Fibroblast of lung (primary cell): ENCODE results near the gene THOC2. TPM values are rescaled to one million over a fixed set of nuclear protein-coding genes. Genes with fewer than 3 reads are reported as not detected.
"Not testable (repeated sequence)": the region's sequence is repeated elsewhere in the genome, so short reads cannot be mapped to it uniquely, and the experiment has no call there.

Experiments
- DNase-seq, 2 donors: peaks; one replicate each; pipeline versions ENCODE4 v3.0.0 to v3.0.0-alpha.2; 2010; ENCODE audit warnings: low read depth in 2 of 2
- H2AFZ ChIP-seq: 2 replicates; pipeline ENCODE4 v1.5.1; 2012; ENCODE audit warnings: low read length, control low read depth, inconsistent platforms
- H3K27ac ChIP-seq: 2 replicates; pipeline ENCODE4 v1.5.1; 2011; ENCODE audit warnings: low read length, control low read depth; ENCODE audit not compliant: insufficient read depth
- H3K27me3 ChIP-seq: 2 replicates; pipeline ENCODE4 v1.5.1; 2011; ENCODE audit warnings: mild to moderate bottlenecking, low read length; ENCODE audit not compliant: control insufficient read depth, insufficient read depth
- H3K36me3 ChIP-seq: 2 replicates; pipeline ENCODE4 v1.5.1; 2011; ENCODE audit warnings: low read length; ENCODE audit not compliant: control insufficient read depth, insufficient read depth
- H3K4me1 ChIP-seq: 2 replicates; pipeline ENCODE4 v1.5.1; 2011; ENCODE audit warnings: low read length; ENCODE audit not compliant: control insufficient read depth, insufficient read depth; ENCODE audit errors: extremely low read depth
- H3K4me2 ChIP-seq: 2 replicates; pipeline ENCODE4 v1.5.1; 2011; ENCODE audit warnings: low read length, control low read depth; ENCODE audit not compliant: insufficient read depth; ENCODE audit errors: extremely low read depth
- H3K4me3 ChIP-seq, 4 experiments: fragments of 200-600 bp in 1 of 4; sonication (generic) in 1 of 4; replicated peaks in 1 of 4; 2 replicates each; pipeline ENCODE4 v1.5.1; 2011 to 2016; ENCODE audit warnings: low read length in 4 of 4, low read depth in 3 of 4, mild to moderate bottlenecking in 3 of 4, control low read depth in 2 of 4, inconsistent platforms in 1 of 4, mixed read lengths in 1 of 4; ENCODE audit not compliant: insufficient read depth in 1 of 4; ENCODE audit errors: control extremely low read depth in 1 of 4
- H3K79me2 ChIP-seq: 2 replicates; pipeline ENCODE4 v1.5.1; 2012; ENCODE audit warnings: mild to moderate bottlenecking, low read length, inconsistent platforms; ENCODE audit not compliant: control insufficient read depth, insufficient read depth
- H3K9ac ChIP-seq: 2 replicates; pipeline ENCODE4 v1.5.1; 2011; ENCODE audit warnings: mild to moderate bottlenecking, low read length, control low read depth; ENCODE audit not compliant: insufficient read depth
- H3K9me3 ChIP-seq: 2 replicates; pipeline ENCODE4 v1.5.1; 2012; ENCODE audit warnings: low read depth, low read length; ENCODE audit not compliant: control insufficient read depth, insufficient read depth
- H4K20me1 ChIP-seq: 2 replicates; pipeline ENCODE4 v1.5.1; 2011; ENCODE audit warnings: low read length; ENCODE audit not compliant: control insufficient read depth, insufficient read depth; ENCODE audit errors: extremely low read depth
- EZH2 ChIP-seq: IDR thresholded peaks from 2 replicates; pipeline ENCODE4 v1.5.1; 2012; ENCODE audit warnings: low read length, control low read depth, mild to moderate bottlenecking; ENCODE audit errors: missing control alignments
- polyA plus RNA-seq, 2 donors: library from polyadenylated mRNA; depleted of rRNA in 1 of 2; stranded (reverse) in 1 of 2; unstranded in 1 of 2; fragments of >200 nt; gene quantifications; 2 replicates each; pipeline ENCODE4 v1.2.1, GENCODE V29; 2011 to 2012; ENCODE audit warnings: missing spikeins in 1 of 2
- total RNA-seq: library from RNA; depleted of rRNA; stranded (reverse); fragments of >200 nt; gene quantifications from 2 replicates; pipeline ENCODE4 v1.2.1, GENCODE V29; 2014
- TF ChIP-seq, protein P1 (sequence below), 2 donors: IDR thresholded peaks in 1 of 2; conservative IDR thresholded peaks in 1 of 2; 1 replicate in 1 of 2; 2 replicates in 1 of 2; pipeline ENCODE4 v1.5.1; 2011 to 2012; ENCODE audit warnings: low read length in 2 of 2, control low read depth in 1 of 2, inconsistent platforms in 1 of 2, low read depth in 1 of 2, mild to moderate bottlenecking in 1 of 2

Gene THOC2
- total and polyA plus RNA-seq, 2 donors (not counting 1 experiment from before 2014, with no cell fraction given), result 62.9 to 70.0 TPM

DNA sequence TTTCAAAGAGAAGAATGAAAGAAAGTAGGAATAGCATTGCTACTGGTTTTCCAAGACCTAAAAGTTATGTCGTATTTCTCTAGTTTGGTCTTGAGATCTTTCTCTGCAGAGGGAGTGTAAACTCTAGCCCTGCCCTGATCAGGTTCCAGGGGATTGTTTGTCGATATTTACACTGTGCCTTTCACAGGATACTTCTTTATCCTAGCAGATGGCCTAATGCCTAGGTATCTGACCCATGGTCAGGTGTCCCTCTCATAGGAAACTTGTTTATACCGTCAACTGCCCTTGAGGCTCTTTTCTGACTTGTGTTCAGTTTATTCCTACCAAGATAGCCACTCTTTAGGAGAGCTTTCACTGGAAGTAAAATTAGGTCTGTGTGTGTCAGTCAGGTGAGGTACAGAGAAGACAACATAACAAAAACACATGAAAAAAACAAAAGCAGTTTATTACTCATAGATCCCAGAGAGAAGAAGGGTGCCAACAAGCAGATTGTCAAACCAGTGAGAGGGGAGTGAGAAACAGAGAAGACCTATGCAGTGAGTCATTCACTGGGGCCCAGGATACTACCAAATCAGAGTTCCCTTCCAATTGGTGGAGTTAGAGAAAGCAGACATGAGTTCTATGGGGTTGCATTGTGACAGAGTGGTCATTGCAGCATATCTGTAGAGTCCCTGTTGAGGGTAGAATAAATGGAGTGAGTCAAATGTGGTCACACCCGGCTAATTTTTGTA, 40.6 kb upstream of the THOC2 start:
- no peak for DNase-seq
- Histone ChIP-seq H3K4me3 (no peak overlapping the region), H3K36me3 (no peaks in the 10 kb centered on the region), H3K4me2 (no peak overlapping the region), H3K9me3 (no peaks in the 10 kb centered on the region), H3K27me3 (no peaks in the 10 kb centered on the region), H4K20me1 (no peaks in the 10 kb centered on the region), H2AFZ (no peak overlapping the region), H3K4me1 (no peaks in the 10 kb centered on the region), H3K27ac (no peak overlapping the region), H3K9ac (no peak overlapping the region), H3K79me2 (no peaks in the 10 kb centered on the region)
- TF ChIP-seq EZH2, result no peak
- TF ChIP-seq, protein P1, sequence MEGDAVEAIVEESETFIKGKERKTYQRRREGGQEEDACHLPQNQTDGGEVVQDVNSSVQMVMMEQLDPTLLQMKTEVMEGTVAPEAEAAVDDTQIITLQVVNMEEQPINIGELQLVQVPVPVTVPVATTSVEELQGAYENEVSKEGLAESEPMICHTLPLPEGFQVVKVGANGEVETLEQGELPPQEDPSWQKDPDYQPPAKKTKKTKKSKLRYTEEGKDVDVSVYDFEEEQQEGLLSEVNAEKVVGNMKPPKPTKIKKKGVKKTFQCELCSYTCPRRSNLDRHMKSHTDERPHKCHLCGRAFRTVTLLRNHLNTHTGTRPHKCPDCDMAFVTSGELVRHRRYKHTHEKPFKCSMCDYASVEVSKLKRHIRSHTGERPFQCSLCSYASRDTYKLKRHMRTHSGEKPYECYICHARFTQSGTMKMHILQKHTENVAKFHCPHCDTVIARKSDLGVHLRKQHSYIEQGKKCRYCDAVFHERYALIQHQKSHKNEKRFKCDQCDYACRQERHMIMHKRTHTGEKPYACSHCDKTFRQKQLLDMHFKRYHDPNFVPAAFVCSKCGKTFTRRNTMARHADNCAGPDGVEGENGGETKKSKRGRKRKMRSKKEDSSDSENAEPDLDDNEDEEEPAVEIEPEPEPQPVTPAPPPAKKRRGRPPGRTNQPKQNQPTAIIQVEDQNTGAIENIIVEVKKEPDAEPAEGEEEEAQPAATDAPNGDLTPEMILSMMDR (conservative IDR thresholded peaks at IDR 0.05 in 1 of 2, IDR thresholded peaks at IDR 0.05 in 1 of 2; ENCODE audit: low read depth in 1 of 2, low read length in 2 of 2), result no peak

GRCh38 chrX:123771449-123772064, 38.7 kb upstream of the THOC2 start:
- no peak for DNase-seq
- H3K27me3 ChIP-seq, result no peaks in the 10 kb centered on the region
- no peak overlapping the region for H3K4me2 ChIP-seq
- no peaks in the 10 kb centered on the region for H4K20me1 ChIP-seq
- no peaks in the 10 kb centered on the region for H3K79me2 ChIP-seq
- H3K9ac ChIP-seq, result no peak overlapping the region
- H3K4me3 ChIP-seq, result no peak overlapping the region
- H3K4me1 ChIP-seq, result no peaks in the 10 kb centered on the region
- H3K9me3 ChIP-seq, result no peaks in the 10 kb centered on the region
- TF ChIP-seq EZH2, result no peak
- TF ChIP-seq, protein P1 (conservative IDR thresholded peaks at IDR 0.05 in 1 of 2, IDR thresholded peaks at IDR 0.05 in 1 of 2; ENCODE audit: low read depth in 1 of 2, low read length in 2 of 2), result no peak
- no peak overlapping the region for H3K27ac ChIP-seq
- no peaks in the 10 kb centered on the region for H3K36me3 ChIP-seq
- no peak overlapping the region for H2AFZ ChIP-seq

GRCh38 chrX:123764967-123765871, 32.4 kb upstream of the THOC2 start:
- peak overlapping the region; percentile 57 for H3K27ac ChIP-seq

DNA sequence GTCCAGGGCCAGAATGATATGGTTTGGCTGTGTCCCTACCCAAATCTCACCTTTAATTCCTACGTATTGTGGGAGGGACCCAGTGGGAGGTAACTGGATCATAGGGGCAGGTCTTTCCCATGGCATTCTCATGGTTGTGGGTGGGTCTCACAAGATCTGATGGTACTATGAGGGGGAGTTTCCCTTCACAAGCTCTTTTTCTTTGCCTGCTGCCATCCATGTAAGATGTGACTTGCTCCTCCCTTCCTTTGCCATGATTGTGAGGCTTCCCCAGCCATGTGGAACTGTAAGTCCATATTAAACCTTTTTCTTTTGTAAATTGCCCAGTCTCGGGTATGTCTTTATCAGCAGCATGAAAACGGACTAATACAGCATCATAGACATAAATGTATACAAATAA, 27.0 kb upstream of the THOC2 start:
- not testable (repeated sequence) for H3K9ac ChIP-seq, H4K20me1 ChIP-seq, DNase-seq, H3K4me2 ChIP-seq, H3K4me1 ChIP-seq, H3K36me3 ChIP-seq, H3K9me3 ChIP-seq, H3K4me3 ChIP-seq, H2AFZ ChIP-seq, H3K27me3 ChIP-seq, H3K79me2 ChIP-seq, H3K27ac ChIP-seq

More at GRCh38 chrX:123764967-123765871, 32.4 kb upstream of the THOC2 start:
- Histone ChIP-seq H3K4me3 (peak overlapping the region; percentile 23 to 66 (median 47)), H3K36me3 (no peaks in the 10 kb centered on the region), H2AFZ (peak overlapping the region; percentile 93), H3K4me1 (no peaks in the 10 kb centered on the region), H3K9me3 (no peaks in the 10 kb centered on the region), H3K27me3 (no peaks in the 10 kb centered on the region), H3K79me2 (no peaks in the 10 kb centered on the region), H4K20me1 (no peaks in the 10 kb centered on the region), H3K9ac (no peak overlapping the region), H3K4me2 (peak overlapping the region; percentile 87)
- DNase-seq, result peak; percentile 81 to 88
- no peak for TF ChIP-seq EZH2
- TF ChIP-seq, protein P1 (conservative IDR thresholded peaks at IDR 0.05 in 1 of 2, IDR thresholded peaks at IDR 0.05 in 1 of 2; ENCODE audit: low read depth in 1 of 2, low read length in 2 of 2), result no peak
